Measurements from ENCODE around the gene DCP2.

DCP2 gene

DNA sequence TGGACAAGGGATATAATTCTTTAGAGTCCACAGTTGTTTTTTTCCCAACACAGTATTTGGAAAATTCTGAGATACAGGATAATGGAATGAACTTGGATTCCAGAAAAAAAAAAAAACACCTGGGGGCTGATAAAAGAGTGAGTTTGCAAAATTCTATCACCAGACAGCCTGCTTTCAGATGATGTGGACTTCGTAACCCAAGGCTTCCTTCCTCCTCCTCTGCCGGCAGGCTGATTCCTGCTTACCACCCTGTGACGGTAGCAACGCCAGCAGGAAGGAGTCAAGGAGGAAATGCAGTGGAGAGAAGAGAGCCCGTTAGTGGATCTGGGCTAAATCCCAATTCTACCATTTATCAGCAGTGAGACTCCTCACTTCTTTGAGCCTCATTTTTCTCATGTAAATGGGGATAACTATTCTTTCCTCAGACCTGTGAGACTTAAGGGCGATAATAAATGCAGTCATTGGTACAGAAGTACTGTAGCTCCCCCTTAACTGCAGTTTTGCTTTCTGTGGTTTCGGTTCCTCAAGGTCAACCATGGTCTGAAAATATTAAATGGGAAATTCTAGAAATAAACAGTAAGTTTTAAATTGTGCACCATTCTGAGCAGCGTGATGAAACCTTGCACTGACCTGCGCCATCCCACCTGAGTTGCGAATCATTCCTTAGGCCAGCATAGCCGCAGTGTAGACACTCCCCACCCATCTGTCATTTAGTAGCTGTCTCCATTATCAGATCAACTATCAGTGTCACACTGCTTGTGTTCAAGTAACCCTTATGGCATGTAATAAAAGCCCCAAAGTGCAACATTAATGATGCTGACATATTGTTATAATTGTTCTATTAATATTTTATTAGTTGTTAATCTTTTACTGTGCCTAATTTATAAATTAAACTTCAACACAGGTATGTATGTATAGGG, 71.4 kb downstream of the DCP2 start:
- H3K27ac ChIP-seq (ENCODE audit: low read depth, low read length) = no peak overlapping the region
- peaks cover 7% of the 10 kb centered on the region; the same call in 1 of the 2 replicates for H3K36me3 ChIP-seq (ENCODE audit: control insufficient read depth, insufficient read depth, low read length)
- H3K4me3 ChIP-seq (ENCODE audit: low read depth, low read length) = no peak overlapping the region
- no peak overlapping the region for H3K9ac ChIP-seq (ENCODE audit: low read depth, low read length)
- no peaks in the 10 kb centered on the region for H3K4me1 ChIP-seq (ENCODE audit: control insufficient read depth, insufficient read depth, low read length)
- H3K9me3 ChIP-seq (ENCODE audit: control insufficient read depth, insufficient read depth, low read length) = no peaks in the 10 kb centered on the region
- H3K27me3 ChIP-seq (ENCODE audit: control insufficient read depth, insufficient read depth, low read length) = no peaks in the 10 kb centered on the region

DNA sequence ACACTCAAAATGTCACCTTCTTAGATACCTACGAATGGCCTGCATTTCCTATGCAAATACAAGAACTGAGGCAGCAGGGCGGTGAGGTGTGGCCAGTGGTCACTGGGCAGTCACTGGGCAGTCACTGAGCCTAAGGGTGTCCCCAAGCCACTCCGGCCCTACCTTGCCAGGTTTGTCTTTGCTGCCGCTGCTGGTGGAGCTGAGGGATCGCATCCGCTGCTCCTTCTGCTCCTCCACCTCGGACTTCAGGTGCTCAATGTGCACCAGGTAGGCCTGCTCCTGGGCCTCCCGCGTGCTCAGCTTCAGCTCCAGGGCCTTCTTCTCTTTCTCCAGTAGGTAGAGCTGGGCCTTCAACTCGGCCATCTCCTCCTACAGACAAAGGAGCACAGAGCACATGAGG, 72.3 kb downstream of the DCP2 start:
- Histone ChIP-seq H3K27ac (ENCODE audit: low read depth, low read length) (no peak overlapping the region), H3K9me3 (ENCODE audit: control insufficient read depth, insufficient read depth, low read length) (no peaks in the 10 kb centered on the region)

DNA sequence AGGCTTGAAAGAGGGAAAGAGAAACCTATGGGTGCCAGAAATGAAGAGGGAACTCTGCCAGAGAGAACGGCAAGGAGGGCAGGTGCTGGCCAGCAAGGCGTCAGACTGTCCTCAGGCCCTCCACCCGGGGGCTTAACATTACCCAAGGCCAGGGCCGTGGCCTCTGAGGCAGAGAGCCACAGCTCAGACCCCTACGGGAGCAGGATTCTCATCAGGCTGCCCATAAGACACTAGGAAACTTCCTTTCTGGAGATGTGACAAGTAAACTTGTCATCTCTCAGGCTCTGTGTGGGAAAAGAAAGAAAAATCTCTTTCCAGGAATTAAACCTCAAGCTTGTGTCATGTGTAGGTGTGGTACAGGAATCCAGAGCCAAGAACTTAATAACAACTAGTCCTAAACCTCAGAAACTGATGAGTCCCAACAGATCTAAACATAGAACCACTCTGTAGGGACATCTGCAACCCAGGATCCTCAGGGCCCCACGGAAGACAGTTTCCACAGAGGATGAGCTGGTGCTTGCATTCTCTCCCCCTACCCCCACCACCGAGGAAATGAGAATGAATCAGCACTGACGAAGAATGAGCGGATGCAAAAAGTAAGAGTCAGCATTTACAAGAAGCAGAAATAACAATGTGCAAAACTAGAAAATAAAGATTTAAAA, 74.3 kb downstream of the DCP2 start:
- no peak overlapping the region for H3K27ac ChIP-seq (ENCODE audit: low read depth, low read length)
- H3K9ac ChIP-seq (ENCODE audit: low read depth, low read length) = no peak overlapping the region
- no peaks in the 10 kb centered on the region for H3K9me3 ChIP-seq (ENCODE audit: control insufficient read depth, insufficient read depth, low read length)
- H3K27me3 ChIP-seq (ENCODE audit: control insufficient read depth, insufficient read depth, low read length) = no peaks in the 10 kb centered on the region
- no peaks in the 10 kb centered on the region for H3K4me1 ChIP-seq (ENCODE audit: control insufficient read depth, insufficient read depth, low read length)
- H3K4me3 ChIP-seq (ENCODE audit: low read depth, low read length) = no peak overlapping the region
- peaks cover 12% of the 10 kb centered on the region; the same call in 1 of the 2 replicates for H3K36me3 ChIP-seq (ENCODE audit: control insufficient read depth, insufficient read depth, low read length)

More for the DNA sequence above, 72.3 kb downstream of the DCP2 start:
- Histone ChIP-seq H3K9ac (ENCODE audit: low read depth, low read length) (no peak overlapping the region), H3K36me3 (ENCODE audit: control insufficient read depth, insufficient read depth, low read length) (peaks cover 12% of the 10 kb centered on the region; the same call in 1 of the 2 replicates), H3K4me3 (ENCODE audit: low read depth, low read length) (no peak overlapping the region), H3K4me1 (ENCODE audit: control insufficient read depth, insufficient read depth, low read length) (no peaks in the 10 kb centered on the region), H3K27me3 (ENCODE audit: control insufficient read depth, insufficient read depth, low read length) (no peaks in the 10 kb centered on the region)

DNA sequence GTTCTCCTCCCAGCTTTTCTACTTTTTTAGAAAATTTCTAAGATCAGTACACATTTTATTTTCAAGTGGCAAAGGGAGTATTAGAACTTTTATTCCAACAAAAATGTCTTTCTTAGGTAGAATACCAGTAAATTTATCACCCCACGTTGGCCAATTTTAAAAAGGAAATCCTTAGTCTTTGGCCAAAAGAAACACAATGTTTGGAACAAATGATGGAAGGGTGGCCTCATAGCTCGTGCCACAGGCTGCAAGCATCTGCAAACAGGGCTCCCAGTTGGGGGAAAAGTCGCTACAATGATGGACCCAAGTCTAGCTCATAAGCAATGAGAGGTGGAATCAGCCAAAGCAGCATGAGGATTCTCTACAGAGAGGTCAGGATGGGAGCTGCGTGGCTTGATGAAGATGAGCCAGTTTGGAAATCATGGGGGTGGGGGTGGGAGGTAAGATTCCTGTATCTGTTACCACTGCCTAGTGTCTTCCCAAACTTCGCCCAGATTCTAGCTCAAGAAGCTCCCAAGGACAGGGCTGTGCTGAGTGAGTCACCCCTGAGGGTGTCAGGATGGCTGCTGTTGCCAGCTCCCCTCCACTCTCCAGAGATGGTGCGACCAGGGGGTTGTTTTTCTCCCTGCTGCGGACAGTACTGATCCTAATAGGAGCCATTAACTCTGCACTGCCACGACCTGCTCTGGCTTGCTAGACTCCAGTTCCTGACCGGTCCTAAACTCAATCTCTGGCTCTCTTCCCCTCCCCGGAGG, 75.6 kb downstream of the DCP2 start:
- no peak overlapping the region for H3K9ac ChIP-seq (ENCODE audit: low read depth, low read length)
- no peak overlapping the region for H3K27ac ChIP-seq (ENCODE audit: low read depth, low read length)
- no peaks in the 10 kb centered on the region for H3K4me1 ChIP-seq (ENCODE audit: control insufficient read depth, insufficient read depth, low read length)
- peaks cover 12% of the 10 kb centered on the region; the same call in 1 of the 2 replicates for H3K36me3 ChIP-seq (ENCODE audit: control insufficient read depth, insufficient read depth, low read length)
- H3K9me3 ChIP-seq (ENCODE audit: control insufficient read depth, insufficient read depth, low read length) = no peaks in the 10 kb centered on the region
- no peak overlapping the region for H3K4me3 ChIP-seq (ENCODE audit: low read depth, low read length)
- H3K27me3 ChIP-seq (ENCODE audit: control insufficient read depth, insufficient read depth, low read length) = no peaks in the 10 kb centered on the region

DNA sequence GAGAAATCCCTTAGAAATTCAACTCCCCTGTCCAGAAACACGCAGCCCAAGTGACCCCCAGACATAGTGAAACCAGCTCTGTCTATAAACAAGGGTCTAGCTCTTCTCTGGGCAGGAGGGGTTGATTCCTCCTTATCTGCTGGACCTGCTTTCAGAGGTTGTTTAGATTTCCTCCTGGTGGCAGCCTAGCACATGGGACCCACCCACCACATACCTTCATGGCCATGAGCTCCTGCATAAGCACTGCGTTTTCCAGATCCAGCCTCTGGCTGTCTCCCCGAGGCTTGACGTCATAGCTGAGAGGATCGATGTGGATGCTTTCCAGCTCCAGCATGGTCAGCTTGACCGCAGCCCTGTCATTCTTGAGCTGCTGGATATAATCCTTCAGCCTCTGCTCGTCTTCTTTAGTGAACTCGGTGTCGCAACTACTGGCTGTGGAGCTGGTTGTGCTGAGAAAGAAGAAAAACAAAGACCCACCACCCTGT, 77.0 kb downstream of the DCP2 start:
- Histone ChIP-seq H3K9me3 (ENCODE audit: control insufficient read depth, insufficient read depth, low read length) (no peaks in the 10 kb centered on the region), H3K36me3 (ENCODE audit: control insufficient read depth, insufficient read depth, low read length) (peaks cover 9% of the 10 kb centered on the region; the same call in 1 of the 2 replicates)

DNA sequence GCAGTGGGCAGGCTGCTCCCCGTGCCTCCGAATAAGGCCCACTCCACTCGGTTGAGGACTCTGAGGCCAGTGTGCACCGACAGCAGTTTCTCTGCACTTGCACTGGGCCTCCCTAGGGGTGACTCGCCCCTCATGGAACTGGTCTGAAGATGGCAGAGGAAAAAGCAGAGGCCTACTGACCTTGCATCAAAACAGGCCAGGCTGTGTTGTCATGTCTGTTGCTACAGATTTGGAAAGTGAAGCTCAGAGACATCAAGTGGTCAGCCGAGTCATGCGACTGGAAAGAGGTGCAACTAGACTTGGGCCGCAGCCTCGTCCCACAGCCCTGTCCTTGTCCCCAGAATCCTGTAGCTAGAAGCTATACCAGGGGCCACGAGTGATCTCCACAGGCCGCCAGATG, 78.3 kb downstream of the DCP2 start:
- Histone ChIP-seq H3K4me3 (ENCODE audit: low read depth, low read length) (no peak overlapping the region), H3K9ac (ENCODE audit: low read depth, low read length) (no peak overlapping the region), H3K4me1 (ENCODE audit: control insufficient read depth, insufficient read depth, low read length) (no peaks in the 10 kb centered on the region), H3K27ac (ENCODE audit: low read depth, low read length) (no peak overlapping the region), H3K27me3 (ENCODE audit: control insufficient read depth, insufficient read depth, low read length) (no peaks in the 10 kb centered on the region), H3K9me3 (ENCODE audit: control insufficient read depth, insufficient read depth, low read length) (no peaks in the 10 kb centered on the region), H3K36me3 (ENCODE audit: control insufficient read depth, insufficient read depth, low read length) (peaks cover 10% of the 10 kb centered on the region; the same call in 1 of the 2 replicates)

More for the DNA sequence above, 77.0 kb downstream of the DCP2 start:
- H3K4me1 ChIP-seq (ENCODE audit: control insufficient read depth, insufficient read depth, low read length) = no peaks in the 10 kb centered on the region
- H3K9ac ChIP-seq (ENCODE audit: low read depth, low read length) = no peak overlapping the region
- H3K27ac ChIP-seq (ENCODE audit: low read depth, low read length) = no peak overlapping the region
- no peak overlapping the region for H3K4me3 ChIP-seq (ENCODE audit: low read depth, low read length)
- no peaks in the 10 kb centered on the region for H3K27me3 ChIP-seq (ENCODE audit: control insufficient read depth, insufficient read depth, low read length)

DNA sequence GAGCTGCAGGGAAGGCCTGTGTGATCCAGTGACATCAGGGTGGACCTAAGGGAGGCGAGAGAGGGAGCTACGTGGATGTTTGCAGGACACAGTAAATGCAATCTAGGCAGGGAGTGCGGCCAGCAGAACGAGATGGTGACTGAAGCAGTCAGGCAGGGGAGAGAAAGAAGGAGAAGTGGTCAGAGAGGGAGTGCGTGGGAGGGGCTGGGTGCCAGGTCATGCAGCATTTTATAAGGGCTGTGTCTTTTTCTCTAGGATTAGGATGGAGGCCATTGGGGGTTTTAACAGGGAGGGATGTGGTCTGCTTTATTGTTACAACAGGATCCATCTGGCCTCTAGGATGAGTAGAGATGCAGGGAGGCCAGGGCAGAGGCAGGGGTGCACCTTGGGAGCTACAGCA, 80.4 kb downstream of the DCP2 start:
- Histone ChIP-seq H3K27me3 (ENCODE audit: control insufficient read depth, insufficient read depth, low read length) (no peaks in the 10 kb centered on the region), H3K9ac (ENCODE audit: low read depth, low read length) (no peak overlapping the region), H3K4me1 (ENCODE audit: control insufficient read depth, insufficient read depth, low read length) (no peaks in the 10 kb centered on the region), H3K4me3 (ENCODE audit: low read depth, low read length) (no peak overlapping the region), H3K9me3 (ENCODE audit: control insufficient read depth, insufficient read depth, low read length) (no peaks in the 10 kb centered on the region), H3K27ac (ENCODE audit: low read depth, low read length) (no peak overlapping the region), H3K36me3 (ENCODE audit: control insufficient read depth, insufficient read depth, low read length) (peaks cover 14% of the 10 kb centered on the region; the same call in 1 of the 2 replicates)

DNA sequence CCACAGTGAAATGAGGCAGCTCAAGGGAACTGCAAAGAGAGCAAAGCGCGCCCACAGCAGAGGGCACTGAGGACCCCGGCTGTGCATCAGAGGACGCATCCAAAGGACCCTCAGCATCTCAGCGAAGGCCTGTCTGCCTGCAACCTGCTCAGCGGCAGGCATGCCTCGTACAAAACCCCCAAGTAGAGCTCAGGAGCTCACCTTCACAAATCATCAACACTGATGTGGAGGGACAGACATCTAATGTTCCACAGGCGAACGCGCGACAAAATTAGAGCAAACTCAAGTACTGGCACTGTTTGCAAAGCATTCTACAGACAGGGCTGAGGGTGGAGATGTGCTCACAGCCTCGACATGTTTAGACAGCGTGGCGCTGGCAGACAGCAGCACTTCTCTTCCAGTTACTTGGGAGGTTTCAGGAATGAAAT, 81.0 kb downstream of the DCP2 start:
- no peak overlapping the region for H3K4me3 ChIP-seq (ENCODE audit: low read depth, low read length)
- no peak overlapping the region for H3K9ac ChIP-seq (ENCODE audit: low read depth, low read length)
- peaks cover 17% of the 10 kb centered on the region; the same call in 1 of the 2 replicates for H3K36me3 ChIP-seq (ENCODE audit: control insufficient read depth, insufficient read depth, low read length)
- H3K27me3 ChIP-seq (ENCODE audit: control insufficient read depth, insufficient read depth, low read length) = no peaks in the 10 kb centered on the region
- H3K4me1 ChIP-seq (ENCODE audit: control insufficient read depth, insufficient read depth, low read length) = no peaks in the 10 kb centered on the region
- no peaks in the 10 kb centered on the region for H3K9me3 ChIP-seq (ENCODE audit: control insufficient read depth, insufficient read depth, low read length)
- no peak overlapping the region for H3K27ac ChIP-seq (ENCODE audit: low read depth, low read length)

DNA sequence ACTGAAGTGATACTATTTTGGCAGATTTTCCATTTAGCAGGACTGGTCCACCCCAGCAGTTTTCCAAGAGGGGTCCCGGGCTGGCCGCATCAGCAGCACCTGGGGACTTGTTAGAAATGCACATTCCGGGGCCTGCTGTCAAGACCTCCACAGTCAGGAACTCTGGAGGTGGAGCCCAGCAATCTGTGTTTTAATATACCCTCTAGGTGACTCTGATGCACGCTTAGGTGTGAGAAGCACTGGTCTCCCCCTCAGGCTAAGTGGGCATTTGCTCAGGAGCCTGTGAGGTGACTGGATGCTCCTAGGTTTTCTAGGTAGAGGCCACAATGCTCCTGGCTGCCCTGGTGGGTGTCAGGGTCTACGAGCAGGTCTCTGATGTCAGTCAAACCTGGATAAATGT, 81.7 kb downstream of the DCP2 start:
- no peak overlapping the region for H3K9ac ChIP-seq (ENCODE audit: low read depth, low read length)
- H3K36me3 ChIP-seq (ENCODE audit: control insufficient read depth, insufficient read depth, low read length) = peaks cover 24% of the 10 kb centered on the region
- no peak overlapping the region for H3K4me3 ChIP-seq (ENCODE audit: low read depth, low read length)
- no peak overlapping the region for H3K27ac ChIP-seq (ENCODE audit: low read depth, low read length)
- H3K4me1 ChIP-seq (ENCODE audit: control insufficient read depth, insufficient read depth, low read length) = no peaks in the 10 kb centered on the region
- no peaks in the 10 kb centered on the region for H3K9me3 ChIP-seq (ENCODE audit: control insufficient read depth, insufficient read depth, low read length)
- no peaks in the 10 kb centered on the region for H3K27me3 ChIP-seq (ENCODE audit: control insufficient read depth, insufficient read depth, low read length)

DNA sequence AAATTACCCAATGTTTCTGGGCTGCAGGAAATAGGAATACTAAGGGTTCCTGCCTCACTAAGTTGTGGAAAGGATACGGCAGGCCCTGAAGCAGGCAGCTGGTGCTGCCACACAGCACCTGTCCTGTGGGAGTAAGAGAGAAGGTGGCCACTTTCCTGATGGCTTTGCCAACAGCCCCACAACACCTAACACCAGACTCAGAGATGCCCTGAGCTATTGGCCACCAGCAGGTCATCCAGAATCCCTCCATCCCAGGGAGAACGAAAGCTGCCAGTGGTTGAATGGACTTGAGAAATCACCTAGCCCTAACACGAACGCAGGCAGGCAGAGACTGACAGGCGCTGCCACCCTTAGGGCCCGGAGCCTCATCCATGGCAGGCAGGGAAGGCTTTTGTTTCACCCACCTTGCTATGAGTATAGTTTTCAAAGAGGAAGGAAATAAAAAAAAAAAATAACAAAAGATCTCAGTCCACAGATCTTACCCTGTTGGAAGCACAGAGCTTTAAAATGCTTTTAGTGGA, 82.2 kb downstream of the DCP2 start:
- Histone ChIP-seq H3K9me3 (ENCODE audit: control insufficient read depth, insufficient read depth, low read length) (no peaks in the 10 kb centered on the region), H3K27me3 (ENCODE audit: control insufficient read depth, insufficient read depth, low read length) (no peaks in the 10 kb centered on the region), H3K27ac (ENCODE audit: low read depth, low read length) (no peak overlapping the region), H3K9ac (ENCODE audit: low read depth, low read length) (no peak overlapping the region), H3K36me3 (ENCODE audit: control insufficient read depth, insufficient read depth, low read length) (peaks cover 25% of the 10 kb centered on the region), H3K4me1 (ENCODE audit: control insufficient read depth, insufficient read depth, low read length) (no peaks in the 10 kb centered on the region), H3K4me3 (ENCODE audit: low read depth, low read length) (no peak overlapping the region)
